ENCODE measurements around the gene TRIP10.

TRIP10 gene

DNA sequence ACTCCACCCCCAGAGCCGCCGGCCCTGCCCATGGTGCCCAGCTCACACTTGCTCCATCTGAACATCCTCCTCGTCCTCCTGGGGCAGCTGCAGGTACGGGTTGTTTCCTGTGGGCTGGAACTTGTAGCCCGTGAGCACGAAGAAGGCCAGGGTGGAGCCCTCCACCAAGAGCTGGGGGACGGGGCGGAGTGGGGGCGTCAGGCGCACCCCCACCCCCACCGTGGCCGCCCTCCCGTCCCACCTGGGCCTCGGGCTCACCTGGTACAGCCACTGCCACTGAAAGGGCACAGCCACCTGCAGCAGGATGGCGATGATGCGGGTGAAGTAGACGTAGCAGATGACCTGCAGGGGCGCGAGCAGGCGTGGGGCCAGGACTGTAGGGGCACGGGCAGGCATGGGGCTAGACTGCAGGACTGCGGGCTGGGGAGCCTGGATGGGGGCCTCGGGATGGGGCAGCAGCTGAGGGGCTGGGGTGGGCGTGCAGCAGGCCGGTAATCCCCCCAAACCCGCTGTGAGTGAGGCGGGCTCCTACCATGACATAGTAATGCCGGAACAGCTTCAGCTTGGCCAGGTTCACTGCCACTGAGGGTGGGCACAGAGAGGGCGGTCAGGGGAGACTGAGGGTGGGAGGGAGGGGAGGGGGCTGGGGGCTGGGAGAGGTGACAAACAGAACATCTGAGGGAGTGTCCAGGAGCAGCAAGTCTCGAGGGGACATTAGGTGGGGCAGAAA lies 8.4 kb upstream of the TRIP10 start:
- Histone ChIP-seq H3K9ac (ENCODE audit: low read length) (no peak overlapping the region), H3K36me3 (ENCODE audit: control insufficient read depth, low read depth, low read length) (no peaks in the 10 kb centered on the region), H3K4me3 (ENCODE audit: low read length) (no peak overlapping the region), H3K27me3 (ENCODE audit: control insufficient read depth, insufficient read depth, low read length) (no peaks in the 10 kb centered on the region), H3K9me3 (ENCODE audit: control insufficient read depth, low read depth, low read length) (no peaks in the 10 kb centered on the region), H3K27ac (ENCODE audit: low read length) (no peak overlapping the region), H3K4me1 (ENCODE audit: control insufficient read depth, low read depth, low read length) (peaks cover 15% of the 10 kb centered on the region)

DNA sequence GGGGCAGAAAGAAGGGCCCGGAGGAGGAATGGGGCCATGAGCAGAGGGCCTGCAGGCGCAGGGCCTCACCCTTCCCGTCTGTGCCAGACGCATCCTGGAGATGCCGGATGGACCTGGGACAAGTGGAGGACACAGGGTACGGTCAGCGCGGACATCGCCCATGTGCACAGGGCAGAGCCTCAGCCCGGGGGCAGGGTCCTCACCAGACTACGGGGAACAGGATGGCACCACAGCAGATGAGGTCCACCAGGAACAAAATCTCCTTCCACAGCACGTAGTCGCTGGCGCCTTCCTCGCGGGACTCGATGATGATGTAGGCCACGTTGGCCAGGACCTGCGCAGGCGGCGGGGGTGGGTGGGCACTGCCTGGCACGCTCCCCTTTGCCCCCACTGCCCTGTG lies 7.7 kb upstream of the TRIP10 start:
- no peak overlapping the region for H3K9ac ChIP-seq (ENCODE audit: low read length)
- peaks cover 22% of the 10 kb centered on the region for H3K4me1 ChIP-seq (ENCODE audit: control insufficient read depth, low read depth, low read length)
- H3K4me3 ChIP-seq (ENCODE audit: low read length) = no peak overlapping the region
- no peak overlapping the region for H3K27ac ChIP-seq (ENCODE audit: low read length)
- H3K27me3 ChIP-seq (ENCODE audit: control insufficient read depth, insufficient read depth, low read length) = no peaks in the 10 kb centered on the region
- H3K9me3 ChIP-seq (ENCODE audit: control insufficient read depth, low read depth, low read length) = no peaks in the 10 kb centered on the region
- no peaks in the 10 kb centered on the region for H3K36me3 ChIP-seq (ENCODE audit: control insufficient read depth, low read depth, low read length)

DNA sequence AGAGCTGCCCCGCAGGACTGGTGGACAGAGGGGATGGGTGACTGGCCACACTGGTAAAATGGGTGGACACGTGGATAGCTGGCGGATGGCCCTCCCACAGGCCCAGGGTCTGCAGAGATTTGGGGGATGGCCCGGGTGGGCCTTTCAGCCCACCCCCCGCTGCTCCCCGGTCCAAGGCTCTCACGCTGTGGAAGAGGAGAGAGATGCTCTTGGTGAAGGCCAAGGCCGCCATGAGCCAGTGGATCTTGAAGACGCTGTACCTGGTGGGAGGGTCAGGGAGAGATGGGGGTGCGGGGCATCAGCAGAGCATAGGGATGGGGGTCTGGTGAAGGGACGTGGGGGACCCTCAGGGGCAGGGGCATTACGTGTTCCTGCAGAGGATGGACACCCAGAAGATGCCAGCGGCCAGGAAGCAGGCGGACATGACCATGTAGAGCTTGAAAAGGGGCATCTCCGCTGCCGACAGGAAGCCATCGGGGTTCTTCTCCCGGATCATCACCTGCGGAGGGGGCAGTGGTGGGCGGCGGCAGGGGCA lies 6.6 kb upstream of the TRIP10 start:
- Histone ChIP-seq H3K27me3 (ENCODE audit: control insufficient read depth, insufficient read depth, low read length) (no peaks in the 10 kb centered on the region), H3K9me3 (ENCODE audit: control insufficient read depth, low read depth, low read length) (no peaks in the 10 kb centered on the region), H3K27ac (ENCODE audit: low read length) (no peak overlapping the region), H3K4me3 (ENCODE audit: low read length) (no peak overlapping the region), H3K4me1 (ENCODE audit: control insufficient read depth, low read depth, low read length) (peaks cover 22% of the 10 kb centered on the region), H3K9ac (ENCODE audit: low read length) (no peak overlapping the region), H3K36me3 (ENCODE audit: control insufficient read depth, low read depth, low read length) (no peaks in the 10 kb centered on the region)

DNA sequence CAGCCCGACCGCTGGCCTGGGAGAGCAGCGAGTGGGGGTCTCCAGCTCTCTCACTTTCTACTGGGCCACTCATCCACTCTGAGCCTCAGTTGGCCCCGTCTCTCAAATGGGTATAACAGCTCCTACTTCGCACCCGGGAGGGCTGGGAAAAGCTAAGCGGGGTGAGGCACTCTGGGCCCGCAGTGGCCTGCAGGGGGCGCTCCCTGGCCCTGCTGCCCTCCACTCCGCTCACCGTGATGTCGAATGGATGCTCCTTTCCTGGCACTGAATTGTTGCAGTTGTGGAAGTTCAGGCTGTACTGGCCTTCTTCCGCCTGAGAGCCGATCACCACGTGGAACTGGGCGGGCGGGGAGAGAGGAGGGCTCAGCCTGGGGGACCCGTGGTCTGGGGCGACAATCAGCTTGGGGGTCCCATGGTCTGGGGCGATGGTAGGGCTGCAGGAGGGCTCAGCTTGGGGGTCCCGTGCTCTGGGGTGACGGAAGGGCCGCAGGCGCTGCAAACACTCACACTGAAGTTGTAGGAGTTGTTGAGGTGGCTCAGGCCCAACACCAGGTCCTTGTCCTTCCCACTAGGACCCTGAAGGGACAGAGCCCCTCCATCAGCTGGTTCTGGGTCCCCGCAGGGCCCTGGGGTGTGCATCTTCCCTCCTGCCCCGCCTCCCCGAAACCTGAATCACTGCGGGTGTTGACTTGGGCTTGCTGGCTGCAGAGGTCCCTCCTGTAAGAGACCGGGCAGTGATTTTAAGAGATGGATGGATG lies 6.0 kb upstream of the TRIP10 start:
- Histone ChIP-seq H3K4me3 (ENCODE audit: low read length) (no peak overlapping the region), H3K27ac (ENCODE audit: low read length) (no peak overlapping the region), H3K9ac (ENCODE audit: low read length) (no peak overlapping the region), H3K4me1 (ENCODE audit: control insufficient read depth, low read depth, low read length) (peaks cover 29% of the 10 kb centered on the region), H3K27me3 (ENCODE audit: control insufficient read depth, insufficient read depth, low read length) (no peaks in the 10 kb centered on the region), H3K36me3 (ENCODE audit: control insufficient read depth, low read depth, low read length) (no peaks in the 10 kb centered on the region), H3K9me3 (ENCODE audit: control insufficient read depth, low read depth, low read length) (no peaks in the 10 kb centered on the region)

DNA sequence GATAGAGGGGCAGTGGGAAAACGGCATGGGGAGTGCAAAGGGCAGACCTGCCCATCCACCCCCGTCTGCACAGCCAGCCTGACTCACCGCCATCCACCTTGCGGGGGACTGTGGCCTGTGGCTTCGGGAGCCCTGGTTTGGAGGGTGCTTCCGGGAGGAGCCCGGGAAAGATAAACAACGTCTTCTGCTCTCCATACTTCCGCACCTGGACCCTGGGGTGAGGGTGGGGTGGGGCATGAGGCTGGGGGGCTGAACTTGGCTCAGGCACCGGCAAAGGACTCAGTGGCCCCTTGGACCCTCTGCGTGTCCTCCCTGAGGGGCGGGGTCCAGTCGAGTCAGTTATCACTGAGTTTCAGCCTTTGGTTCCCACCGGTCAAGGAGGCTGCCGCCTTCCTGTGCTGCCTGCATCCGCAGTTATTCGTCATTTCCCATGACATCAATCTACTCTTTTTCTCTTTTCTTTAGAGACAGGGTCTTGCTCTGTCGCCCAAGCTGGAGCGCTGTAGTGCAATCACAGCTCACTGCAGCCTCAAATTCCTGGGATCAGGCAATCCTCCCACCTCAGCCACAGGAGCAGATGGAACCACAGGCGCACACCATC lies 5.3 kb upstream of the TRIP10 start:
- no peak overlapping the region for H3K4me3 ChIP-seq (ENCODE audit: low read length)
- no peak overlapping the region for H3K27ac ChIP-seq (ENCODE audit: low read length)
- H3K27me3 ChIP-seq (ENCODE audit: control insufficient read depth, insufficient read depth, low read length) = no peaks in the 10 kb centered on the region
- H3K9me3 ChIP-seq (ENCODE audit: control insufficient read depth, low read depth, low read length) = no peaks in the 10 kb centered on the region
- no peak overlapping the region for H3K9ac ChIP-seq (ENCODE audit: low read length)
- no peaks in the 10 kb centered on the region for H3K36me3 ChIP-seq (ENCODE audit: control insufficient read depth, low read depth, low read length)
- peaks cover 36% of the 10 kb centered on the region for H3K4me1 ChIP-seq (ENCODE audit: control insufficient read depth, low read depth, low read length)

- H3K36me3 ChIP-seq (ENCODE audit: control insufficient read depth, low read depth, low read length) = no peaks in the 10 kb centered on the region
- H3K9me3 ChIP-seq (ENCODE audit: control insufficient read depth, low read depth, low read length) = no peaks in the 10 kb centered on the region
- peaks cover 33% of the 10 kb centered on the region for H3K4me1 ChIP-seq (ENCODE audit: control insufficient read depth, low read depth, low read length)
- H3K9ac ChIP-seq (ENCODE audit: low read length) = peak overlapping the region; percentile 62
- no peaks in the 10 kb centered on the region for H3K27me3 ChIP-seq (ENCODE audit: control insufficient read depth, insufficient read depth, low read length)
- H3K4me3 ChIP-seq (ENCODE audit: low read length) = peak overlapping the region; percentile 71
- no peak overlapping the region for H3K27ac ChIP-seq (ENCODE audit: low read length)
Measured at GRCh38 chr19:6735181-6735911, 4.1 kb upstream of the TRIP10 start.

- Histone ChIP-seq H3K9me3 (ENCODE audit: control insufficient read depth, low read depth, low read length) (no peaks in the 10 kb centered on the region), H3K36me3 (ENCODE audit: control insufficient read depth, low read depth, low read length) (no peaks in the 10 kb centered on the region), H3K27me3 (ENCODE audit: control insufficient read depth, insufficient read depth, low read length) (no peaks in the 10 kb centered on the region), H3K27ac (ENCODE audit: low read length) (peak overlapping the region; percentile 74), H3K9ac (ENCODE audit: low read length) (peak overlapping the region; percentile 62), H3K4me3 (ENCODE audit: low read length) (peak overlapping the region; percentile 71), H3K4me1 (ENCODE audit: control insufficient read depth, low read depth, low read length) (peaks cover 36% of the 10 kb centered on the region)
Measured at GRCh38 chr19:6736169-6736916, 3.1 kb upstream of the TRIP10 start.

- Histone ChIP-seq H3K9me3 (ENCODE audit: control insufficient read depth, low read depth, low read length) (no peaks in the 10 kb centered on the region), H3K36me3 (ENCODE audit: control insufficient read depth, low read depth, low read length) (no peaks in the 10 kb centered on the region), H3K4me1 (ENCODE audit: control insufficient read depth, low read depth, low read length) (peaks cover 40% of the 10 kb centered on the region), H3K27ac (ENCODE audit: low read length) (peak overlapping the region; percentile 74), H3K4me3 (ENCODE audit: low read length) (peak overlapping the region; percentile 71), H3K27me3 (ENCODE audit: control insufficient read depth, insufficient read depth, low read length) (no peaks in the 10 kb centered on the region), H3K9ac (ENCODE audit: low read length) (peak overlapping the region; percentile 62)
Measured at GRCh38 chr19:6736917-6737283, 2.6 kb upstream of the TRIP10 start.

DNA sequence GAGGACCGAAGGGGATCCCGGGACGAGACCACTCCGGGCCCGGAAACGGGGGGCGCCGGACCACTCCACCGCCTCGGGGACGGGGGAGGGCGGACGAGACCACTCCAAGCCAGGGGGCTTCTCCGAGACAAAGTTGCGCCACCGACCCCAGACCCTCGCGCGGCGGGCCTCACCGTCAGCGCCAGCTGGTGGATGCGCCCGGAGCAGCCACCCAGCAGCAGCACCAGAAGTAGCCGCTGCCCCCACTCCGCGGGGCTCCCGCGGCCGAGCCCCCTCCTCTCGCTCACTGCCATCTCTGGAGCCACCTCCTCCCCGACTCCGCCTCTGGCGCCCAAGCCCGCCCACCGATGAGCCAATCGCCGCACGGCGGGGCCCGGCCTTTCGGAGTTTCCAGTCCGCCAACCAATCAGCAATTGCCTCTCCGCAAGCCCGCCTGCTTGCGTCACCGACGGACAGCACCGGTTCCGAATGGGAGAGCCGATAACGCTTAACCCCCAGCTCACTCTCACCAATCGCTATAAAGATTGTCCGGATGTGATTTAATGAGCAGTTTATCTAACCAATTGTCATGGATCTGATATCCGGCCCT lies 2.1 kb upstream of the TRIP10 start, which contains the start of gene GPR108:
Gene GPR108 (minus strand): TSS at position 297 of the 589 bp plus-strand sequence. CDS start 4 bp downstream, at position 293.
- no peaks in the 10 kb centered on the region for H3K9me3 ChIP-seq (ENCODE audit: control insufficient read depth, low read depth, low read length)
- H3K4me3 ChIP-seq (ENCODE audit: low read length) = peak within 1 kb of the TSS; percentile 71
- peak within 1 kb of the TSS; percentile 74 for H3K27ac ChIP-seq (ENCODE audit: low read length)
- no peaks in the 10 kb centered on the region for H3K27me3 ChIP-seq (ENCODE audit: control insufficient read depth, insufficient read depth, low read length)
- peak within 1 kb of the TSS; percentile 62 for H3K9ac ChIP-seq (ENCODE audit: low read length)
- H3K36me3 ChIP-seq (ENCODE audit: control insufficient read depth, low read depth, low read length) = no peaks in the 10 kb centered on the region
- H3K4me1 ChIP-seq (ENCODE audit: control insufficient read depth, low read depth, low read length) = peaks cover 40% of the 10 kb centered on the region

DNA sequence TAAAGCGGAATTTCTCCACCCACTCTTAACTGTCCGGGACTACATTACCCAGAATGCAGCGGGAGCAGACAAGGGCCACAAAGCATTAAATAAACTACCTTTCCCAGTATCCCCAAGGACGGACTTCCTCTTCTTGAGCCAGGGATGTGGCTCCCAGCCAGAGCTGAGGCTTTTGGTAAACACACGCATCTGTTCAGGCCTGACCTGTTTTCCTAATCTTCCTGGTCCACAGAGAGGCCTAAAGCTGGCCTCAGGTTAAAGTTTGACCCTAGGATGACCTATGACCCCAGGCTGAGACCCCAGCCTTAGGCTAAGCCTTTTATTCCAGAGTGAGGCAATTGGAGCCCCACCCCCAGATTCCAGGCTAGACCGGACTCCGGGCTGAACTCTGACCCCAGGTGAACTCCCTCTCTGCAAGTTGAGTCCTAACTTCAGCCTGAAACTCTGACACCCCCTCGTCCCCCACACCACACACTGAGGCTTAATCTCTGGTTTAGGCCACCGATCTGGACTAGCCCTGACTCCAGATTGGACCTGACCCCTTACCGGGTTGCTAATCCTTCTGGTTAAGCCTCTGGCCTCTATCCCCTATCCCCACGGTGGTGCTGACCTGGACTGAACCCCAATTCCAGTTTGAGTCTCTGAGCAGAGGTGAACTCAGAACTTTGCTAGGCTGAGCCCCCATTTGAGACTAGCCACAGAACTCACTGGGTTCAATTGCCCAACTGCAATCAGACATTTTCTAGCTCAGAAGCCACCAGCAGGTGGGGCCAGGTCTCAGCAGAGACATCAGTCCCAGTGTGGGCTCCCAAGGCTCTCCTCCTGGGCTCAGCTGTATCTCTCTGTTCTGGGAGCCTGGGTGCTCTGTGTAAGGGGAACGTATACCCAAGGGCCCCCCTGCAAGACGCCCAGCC lies 1.4 kb upstream of the TRIP10 start:
- no peaks in the 10 kb centered on the region for H3K36me3 ChIP-seq (ENCODE audit: control insufficient read depth, low read depth, low read length)
- peaks cover 44% of the 10 kb centered on the region for H3K4me1 ChIP-seq (ENCODE audit: control insufficient read depth, low read depth, low read length)
- H3K27ac ChIP-seq (ENCODE audit: low read length) = peak overlapping the region; percentile 5
- no peak overlapping the region for H3K9ac ChIP-seq (ENCODE audit: low read length)
- peak overlapping the region; percentile 45 for H3K4me3 ChIP-seq (ENCODE audit: low read length)
- H3K9me3 ChIP-seq (ENCODE audit: control insufficient read depth, low read depth, low read length) = no peaks in the 10 kb centered on the region
- no peaks in the 10 kb centered on the region for H3K27me3 ChIP-seq (ENCODE audit: control insufficient read depth, insufficient read depth, low read length)
